Aorta (tissue), 5 donors: ENCODE measurements around the gene C3orf85. TPM values are rescaled to one million over a fixed set of nuclear protein-coding genes. Genes with fewer than 3 reads are reported as not detected.

ENCODE experiments used
- ATAC-seq: fragments of 200-7000 bp; cut with Tn5 transposase; one replicate; pipeline ENCODE4 v1.9.1; 2022; ENCODE audit warnings: moderate library complexity; ENCODE audit not compliant: low FRiP score
- DNase-seq, 2 donors: peaks; one replicate each; pipeline ENCODE4 v3.0.0-alpha.2; 2020
- H3K27ac ChIP-seq, 2 donors: one replicate each; pipeline ENCODE4 v1.5.1; 2013; ENCODE audit warnings: low read length in 2 of 2, mild to moderate bottlenecking in 2 of 2, moderate library complexity in 2 of 2, control low read depth in 1 of 2, inconsistent platforms in 1 of 2, low read depth in 1 of 2
- H3K27me3 ChIP-seq, 2 donors: one replicate each; pipeline ENCODE4 v1.6.1; 2013; ENCODE audit warnings: control low read depth in 1 of 2, low read length in 1 of 2, mild to moderate bottlenecking in 1 of 2, moderate library complexity in 1 of 2; ENCODE audit not compliant: insufficient read depth in 2 of 2, control insufficient read depth in 1 of 2
- H3K36me3 ChIP-seq, 2 donors: one replicate each; pipeline ENCODE4 v1.6.1; 2013; ENCODE audit warnings: control low read depth in 1 of 2, low read length in 1 of 2, mild to moderate bottlenecking in 1 of 2; ENCODE audit not compliant: insufficient read depth in 2 of 2, control insufficient read depth in 1 of 2
- H3K4me1 ChIP-seq, 2 donors: one replicate each; pipeline ENCODE4 v1.6.1; 2013; ENCODE audit warnings: low read length in 2 of 2, control low read depth in 1 of 2, mild to moderate bottlenecking in 1 of 2, moderate library complexity in 1 of 2; ENCODE audit not compliant: insufficient read depth in 2 of 2, control insufficient read depth in 1 of 2
- H3K4me3 ChIP-seq, 2 donors: one replicate each; pipeline ENCODE4 v1.5.1; 2013; ENCODE audit warnings: low read length in 2 of 2, control low read depth in 1 of 2, mild to moderate bottlenecking in 1 of 2
- H3K9me3 ChIP-seq: one replicate; pipeline ENCODE4 v1.6.1; 2013; ENCODE audit warnings: mild to moderate bottlenecking, low read length; ENCODE audit not compliant: control insufficient read depth
- WGBS, 2 donors: extraction: QIAGEN DNeasy Blood & Tissue Kit; methylation state at CpG; one replicate each; pipeline ENCODE4 v1.1.7; 2013; 5-methylcytosine and 5-hydroxymethylcytosine counted together
- intact Hi-C, 2 donors: fragments of 100-400 bp; cut with DNase I; formaldehyde crosslinking; loops; one replicate each; pipeline versions ENCODE4 v1.14.2 to v1.15.0; 2022
- polyA plus RNA-seq, 2 donors: library from polyadenylated mRNA; stranded (reverse); fragments of 200-250 nt; gene quantifications; one replicate each; pipeline ENCODE4 v1.2.3, GENCODE V29; 2013
- total RNA-seq, 2 donors: library from RNA; stranded (reverse); fragmentation: NEBNext Ultra II Directional; extraction: Animal tissue kit (Norgen Biotek cat#: 25700); gene quantifications; one replicate each; pipeline ENCODE4 v1.2.1, GENCODE V29; 2021
- donor health status: healthy with polysubstance abuse.
- donor health status: Bipolar disorder and iron deficiency.
- donor health status: DM: no; HTN: no; CAD: no.
- donor health status: DM: no; HTN: no; CAD: no.
- donor health status: DM: yes; HTN: yes; CAD: no.

The C3orf85 gene
- total and polyA plus RNA-seq, 4 donors: 0.82 to 25.9 TPM; not detected in 2

DNA sequence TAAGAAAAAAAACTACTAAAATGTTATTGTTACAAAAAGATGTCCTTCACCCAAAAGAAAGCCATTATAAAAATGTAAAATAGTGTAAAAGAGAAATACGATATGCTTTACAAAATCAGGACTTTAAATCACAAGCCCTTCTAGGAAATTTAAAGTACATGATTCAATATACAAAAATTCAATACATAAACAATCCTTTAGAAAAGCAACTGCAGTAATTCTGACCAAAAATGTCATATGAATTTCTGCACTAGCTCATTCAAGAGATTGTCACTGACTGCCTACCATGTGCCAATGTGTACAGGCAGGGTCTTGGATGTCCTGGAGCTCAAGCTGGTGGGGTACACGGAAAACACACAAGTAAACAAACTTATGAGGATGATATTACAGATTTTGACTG lies 21.1 kb upstream of the C3orf85 start:
- intact Hi-C loops: no loop called here
- no peak overlapping the region for H3K27ac ChIP-seq

DNA sequence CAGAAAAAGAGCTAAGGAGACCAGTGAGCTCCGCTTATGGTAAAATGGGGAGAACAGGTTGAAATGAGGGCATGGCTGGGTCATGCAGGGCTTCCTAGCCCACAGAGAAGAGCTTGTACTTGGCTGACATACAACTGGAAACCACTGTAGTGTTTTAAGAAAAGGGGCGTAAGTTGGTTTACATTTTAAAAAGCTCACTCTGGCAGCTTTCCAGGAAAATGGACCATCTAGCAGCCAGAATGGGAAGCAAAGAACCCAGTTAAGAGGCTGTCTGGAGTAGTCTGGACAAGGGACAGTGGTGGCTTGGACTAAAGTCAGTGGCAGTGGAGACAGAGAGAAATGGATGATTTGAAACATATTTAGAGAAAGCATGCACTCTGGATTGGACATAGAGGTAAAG lies 20.5 kb upstream of the C3orf85 start:
- ATAC-seq (no peak), DNase-seq (no peak)
- Histone ChIP-seq H3K4me1 (no peaks in the 10 kb centered on the region), H3K27ac (no peak overlapping the region), H3K27me3 (no peaks in the 10 kb centered on the region), H3K9me3 (no peaks in the 10 kb centered on the region), H3K36me3 (no peaks in the 10 kb centered on the region), H3K4me3 (no peak overlapping the region)
- intact Hi-C loops: no loop called here
- WGBS, 2 donors: 48 to 49% methylated on average over 2 of the region's 2 CpGs

More for the DNA sequence above, 21.1 kb upstream of the C3orf85 start:
- Histone ChIP-seq H3K4me3 (no peak overlapping the region), H3K9me3 (no peaks in the 10 kb centered on the region), H3K36me3 (no peaks in the 10 kb centered on the region), H3K4me1 (no peaks in the 10 kb centered on the region), H3K27me3 (no peaks in the 10 kb centered on the region)
- no peak for ATAC-seq
- WGBS, 2 donors: 25 to 31% methylated on average over 2 of the region's 2 CpGs
- no peak for DNase-seq

DNA sequence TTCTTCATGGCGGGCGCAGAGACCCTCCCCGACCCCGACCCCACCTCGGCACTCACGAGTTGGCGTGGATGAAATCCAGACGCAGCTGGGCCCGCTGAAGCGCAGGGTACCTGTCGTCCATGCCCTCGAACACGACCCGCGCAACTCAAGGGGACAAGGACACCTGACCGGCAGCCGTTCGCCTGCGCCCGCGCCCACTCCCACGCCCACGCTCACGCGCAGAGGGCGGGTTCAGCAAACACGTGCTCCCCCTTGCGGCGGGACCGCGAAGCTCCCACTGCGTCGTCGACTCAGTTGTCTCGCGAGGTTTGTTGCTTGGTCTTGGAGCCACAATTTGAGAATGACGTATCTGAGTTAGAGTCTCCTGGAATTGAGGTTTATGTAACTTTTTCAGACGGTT lies 18.6 kb upstream of the C3orf85 start, which contains the start of gene MORC1:
Gene MORC1, minus strand, starts transcription at position 196 of the 400 bp plus-strand sequence. Its CDS starts 75 bp downstream, at position 121.
- H3K27me3 ChIP-seq: no peaks in the 10 kb centered on the region
- H3K9me3 ChIP-seq: no peaks in the 10 kb centered on the region
- intact Hi-C loops: no loop called here
- ATAC-seq (no peak), DNase-seq (peak in 1 of 2 donors; percentile 69)
- H3K36me3 ChIP-seq: no peaks in the 10 kb centered on the region
- H3K4me1 ChIP-seq: no peaks in the 10 kb centered on the region
- 89 to 91% methylated on average over 38 of the region's 38 CpGs for WGBS, 2 donors
- H3K4me3 ChIP-seq: no peak within 1 kb of the TSS
- H3K27ac ChIP-seq: no peak within 1 kb of the TSS

DNA sequence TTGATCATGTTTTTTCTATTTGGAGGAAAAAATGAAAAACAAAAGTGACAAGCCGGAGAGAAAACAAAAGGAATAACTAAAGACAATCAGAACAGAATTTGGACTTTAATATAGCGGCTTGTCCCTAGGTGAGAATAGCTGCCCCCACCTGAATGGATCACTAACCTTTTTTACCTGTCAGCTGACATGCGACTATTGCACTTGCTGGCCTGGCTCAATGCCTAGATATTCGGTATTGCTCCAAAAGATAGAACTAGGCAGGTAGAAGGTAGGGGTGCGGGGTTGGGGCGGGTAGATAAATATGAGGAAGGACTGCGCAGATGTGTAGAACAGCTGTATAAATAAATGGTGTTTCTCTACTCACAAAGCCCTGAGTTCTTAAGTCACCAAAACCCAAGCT lies 17.9 kb upstream of the C3orf85 start:
- intact Hi-C loops: no loop called here
- no peaks in the 10 kb centered on the region for H3K36me3 ChIP-seq
- H3K27me3 ChIP-seq: no peaks in the 10 kb centered on the region
- H3K9me3 ChIP-seq: no peaks in the 10 kb centered on the region
- H3K27ac ChIP-seq: no peak overlapping the region
- H3K4me1 ChIP-seq: no peaks in the 10 kb centered on the region
- H3K4me3 ChIP-seq: no peak overlapping the region
- ATAC-seq (no peak), DNase-seq (no peak)
- WGBS, 2 donors: 70 to 80% methylated on average over 7 of the region's 7 CpGs

DNA sequence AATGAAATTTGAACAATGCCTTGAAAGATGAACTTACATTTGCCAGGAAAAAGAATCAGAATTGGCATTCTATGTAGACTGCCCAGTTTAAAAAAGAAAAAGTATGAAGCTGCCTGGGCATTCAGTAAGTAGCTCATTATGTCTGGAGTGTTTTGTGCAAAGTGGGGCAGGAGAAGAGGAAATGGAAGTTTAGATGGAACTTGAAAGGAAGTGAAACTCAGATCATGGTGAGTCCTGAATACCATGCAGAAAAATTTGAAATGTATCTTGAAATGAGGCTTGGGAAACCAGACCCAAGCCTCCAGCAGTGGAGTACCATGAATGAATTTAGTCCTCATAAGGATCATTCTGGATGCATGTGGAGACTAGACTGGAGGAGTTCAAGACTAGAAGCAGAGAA lies 13.8 kb upstream of the C3orf85 start:
- Histone ChIP-seq H3K9me3 (no peaks in the 10 kb centered on the region), H3K4me3 (no peak overlapping the region), H3K27ac (no peak overlapping the region), H3K27me3 (no peaks in the 10 kb centered on the region), H3K4me1 (no peaks in the 10 kb centered on the region), H3K36me3 (no peaks in the 10 kb centered on the region)
- intact Hi-C loops: no loop called here
- DNase-seq (no peak), ATAC-seq (no peak)

DNA sequence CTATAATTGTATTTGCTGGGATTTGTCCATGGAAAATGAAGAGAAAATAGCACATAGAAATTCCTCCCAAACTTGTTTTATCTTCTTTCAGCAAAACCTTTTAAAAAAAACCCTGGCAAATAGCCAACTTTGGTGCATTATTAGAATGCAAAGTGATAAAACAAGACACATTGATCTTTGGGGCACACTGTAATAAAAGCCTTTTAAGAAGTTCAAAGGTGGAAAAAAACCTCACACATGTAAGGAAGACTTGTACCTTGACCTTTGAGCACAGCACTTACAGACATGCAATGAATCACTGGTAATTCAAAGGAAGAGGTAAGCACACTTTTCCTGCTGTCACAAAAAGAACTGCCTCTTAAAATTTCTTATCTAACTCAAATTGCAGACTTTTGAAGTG lies 10.6 kb upstream of the C3orf85 start:
- Histone ChIP-seq H3K36me3 (no peaks in the 10 kb centered on the region), H3K9me3 (no peaks in the 10 kb centered on the region), H3K27ac (no peak overlapping the region), H3K4me1 (no peaks in the 10 kb centered on the region), H3K4me3 (no peak overlapping the region), H3K27me3 (no peaks in the 10 kb centered on the region)
- DNase-seq: no peak
- ATAC-seq: no peak
- intact Hi-C loops: no loop called here

DNA sequence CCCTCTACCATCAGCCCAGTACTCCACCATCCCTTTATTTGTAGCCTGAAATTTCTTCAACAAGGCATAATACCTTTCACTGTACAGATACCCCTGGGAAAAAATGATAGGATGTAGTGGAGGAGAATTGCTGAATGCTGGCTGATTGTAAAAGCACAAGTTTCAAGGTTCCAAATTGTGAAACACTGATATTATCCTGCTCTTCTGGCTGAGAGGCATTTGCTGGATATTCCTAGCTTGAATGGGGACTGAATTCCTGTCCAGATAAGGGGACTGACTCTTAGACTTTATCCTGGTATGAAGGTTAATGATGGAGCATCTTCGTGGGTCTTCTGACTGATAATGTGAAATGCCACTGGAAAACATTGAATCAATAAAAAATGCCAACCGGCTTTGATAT lies 9.0 kb upstream of the C3orf85 start:
- no peak for DNase-seq
- H3K27ac ChIP-seq: no peak overlapping the region
- H3K4me3 ChIP-seq: no peak overlapping the region
- intact Hi-C loops: no loop called here
- no peaks in the 10 kb centered on the region for H3K4me1 ChIP-seq
- no peaks in the 10 kb centered on the region for H3K27me3 ChIP-seq
- H3K9me3 ChIP-seq: no peaks in the 10 kb centered on the region
- no peak for ATAC-seq
- H3K36me3 ChIP-seq: no peaks in the 10 kb centered on the region
- 61 to 84% methylated on average over 2 of the region's 2 CpGs for WGBS, 2 donors

DNA sequence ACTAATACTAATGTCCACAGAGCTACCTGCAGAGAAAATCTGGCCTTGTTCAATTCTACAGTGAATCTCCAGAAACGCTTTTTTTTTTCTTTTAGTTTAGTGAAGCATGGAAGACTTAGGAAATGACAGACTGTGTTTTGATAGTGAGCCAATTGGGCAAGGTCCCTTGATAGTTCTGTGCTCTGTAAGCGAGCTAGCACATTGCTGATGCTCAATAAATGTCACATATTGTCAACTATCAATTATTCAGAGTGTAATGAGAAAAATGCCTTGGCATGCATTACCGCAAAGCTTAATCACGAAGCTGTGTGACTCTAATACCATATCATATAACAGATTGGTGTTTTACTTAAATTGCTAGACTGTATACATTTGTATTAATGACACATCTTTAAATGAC lies 5.2 kb upstream of the C3orf85 start:
- Histone ChIP-seq H3K27me3 (no peaks in the 10 kb centered on the region), H3K4me1 (no peaks in the 10 kb centered on the region), H3K4me3 (no peak overlapping the region), H3K36me3 (no peaks in the 10 kb centered on the region), H3K27ac (no peak overlapping the region), H3K9me3 (no peaks in the 10 kb centered on the region)
- DNase-seq: no peak
- intact Hi-C loops: no loop called here
- 52 to 63% methylated on average over 4 of the region's 4 CpGs for WGBS, 2 donors
- ATAC-seq: no peak

DNA sequence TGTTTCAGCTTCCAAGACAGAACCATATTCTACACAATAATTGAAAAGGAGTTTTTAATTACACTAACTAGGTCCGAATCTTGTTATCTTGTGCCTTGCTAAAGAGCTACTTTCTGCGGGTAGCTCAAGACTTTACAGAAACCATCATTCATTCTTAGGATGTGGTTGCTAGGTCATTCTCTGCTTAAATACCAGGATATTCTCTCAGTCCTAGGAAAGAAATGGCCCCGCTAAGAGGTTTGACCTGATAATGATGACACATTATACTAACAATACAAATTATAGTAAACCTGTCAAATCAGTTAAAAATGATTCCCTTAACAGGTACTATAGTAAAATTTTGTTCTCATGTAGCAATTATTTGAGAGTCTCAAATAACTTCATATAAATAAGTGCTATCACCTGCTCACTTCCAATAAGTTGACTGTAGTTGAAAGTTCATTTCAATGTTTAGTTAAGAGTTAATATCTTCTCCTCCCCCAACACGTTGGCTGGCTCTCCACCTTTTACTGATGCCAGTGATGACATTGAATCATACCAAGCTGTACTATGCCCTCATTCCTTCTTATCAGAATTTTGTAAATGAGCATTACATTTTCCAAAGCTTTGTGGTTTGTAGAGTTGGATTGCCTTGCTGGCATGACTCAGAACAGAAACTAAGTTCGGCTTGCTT lies 3.6 kb upstream of the C3orf85 start:
- 55 to 62% methylated on average over 5 of the region's 5 CpGs for WGBS, 2 donors
- no peaks in the 10 kb centered on the region for H3K36me3 ChIP-seq
- intact Hi-C loops: no loop called here
- H3K27ac ChIP-seq: no peak overlapping the region
- no peaks in the 10 kb centered on the region for H3K4me1 ChIP-seq
- no peak for ATAC-seq
- DNase-seq: no peak
- H3K9me3 ChIP-seq: no peaks in the 10 kb centered on the region
- H3K27me3 ChIP-seq: no peaks in the 10 kb centered on the region
- no peak overlapping the region for H3K4me3 ChIP-seq
